Vagina (tissue), 2 donors: ENCODE measurements around the gene PLK3.
"Not testable (repeated sequence)": the region's sequence is repeated elsewhere in the genome, so short reads cannot be mapped to it uniquely, and the experiment has no call there.

Source experiments
- CTCF ChIP-seq, 3 experiments: fragments of 450-650 bp in 2 of 3; fragments of 200-600 bp in 1 of 3; sonication (generic) in 1 of 3; IDR thresholded peaks; one replicate each; pipeline ENCODE4 v1.5.1; 2017 to 2019; ENCODE audit warnings: antibody characterized with exemption in 3 of 3, mild to moderate bottlenecking in 2 of 3, moderate library complexity in 2 of 3
- POLR2A ChIP-seq, 2 donors: fragments of 450-650 bp; IDR thresholded peaks; one replicate each; pipeline ENCODE4 v1.6.1; 2017; ENCODE audit warnings: antibody characterized with exemption in 2 of 2, mild to moderate bottlenecking in 2 of 2, moderate library complexity in 2 of 2

DNA sequence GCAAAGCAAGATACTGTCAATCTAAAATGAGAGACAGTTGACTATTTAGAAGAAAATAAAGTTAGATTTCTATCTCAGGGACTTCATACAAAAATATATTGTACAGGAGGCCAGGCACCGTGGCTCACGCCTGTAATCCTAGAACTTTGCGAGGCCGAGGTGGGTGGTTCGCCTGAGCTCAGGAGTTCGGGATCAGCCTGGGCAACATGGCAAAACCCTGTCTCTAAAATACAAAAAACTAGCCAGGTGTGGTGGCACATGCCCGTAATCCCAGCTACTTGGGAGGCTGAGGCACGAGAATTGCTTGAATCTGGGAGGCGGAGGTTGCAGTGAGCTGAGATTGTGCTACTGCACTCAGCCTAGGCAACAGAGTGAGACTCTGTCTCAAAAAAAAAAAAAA is 15.7 kb downstream of the PLK3 start:
- TF ChIP-seq CTCF, POLR2A (IDR thresholded peaks at IDR 0.05): not testable (repeated sequence)
